LNCaP clone FGC (cell line): ENCODE data around the gene LAX1.
"Not testable (repeated sequence)": the region's sequence is repeated elsewhere in the genome, so short reads cannot be mapped to it uniquely, and the experiment has no call there.

Source experiments
- DNase-seq: peaks from one replicate; pipeline ENCODE4 v3.0.0-alpha.2; 2011; ENCODE audit warnings: low read depth
- H3K4me3 ChIP-seq: 2 replicates; pipeline ENCODE4 v1.5.1; 2011; ENCODE audit warnings: mild to moderate bottlenecking, low read depth, low read length, control low read depth
- TF ChIP-seq, protein P1 (sequence below): IDR thresholded peaks from 2 replicates; pipeline ENCODE4 v1.5.1; 2012; ENCODE audit warnings: mild to moderate bottlenecking; ENCODE audit not compliant: control insufficient read depth, insufficient read depth; ENCODE audit errors: extremely low read depth

The LAX1 gene

DNA sequence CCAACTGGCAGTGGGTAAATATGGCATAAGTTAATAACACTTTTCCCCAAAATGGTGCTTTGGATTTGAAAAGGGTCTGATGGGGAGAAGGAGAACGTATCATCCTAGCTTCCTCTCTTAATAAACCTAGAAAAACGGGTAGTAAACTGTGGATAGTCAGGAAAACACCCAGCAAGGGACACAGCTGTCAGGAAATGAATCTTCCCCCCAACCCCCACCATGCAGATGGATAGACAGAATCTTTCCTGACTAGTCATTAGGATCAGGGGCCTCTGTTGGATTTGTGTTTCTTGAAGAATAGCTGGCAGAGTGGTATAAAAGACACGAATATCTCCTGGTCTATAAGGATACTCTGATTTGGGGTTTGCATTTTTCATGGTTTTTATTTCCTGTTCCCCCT lies 22.5 kb upstream of the LAX1 start:
- TF ChIP-seq, protein P1, sequence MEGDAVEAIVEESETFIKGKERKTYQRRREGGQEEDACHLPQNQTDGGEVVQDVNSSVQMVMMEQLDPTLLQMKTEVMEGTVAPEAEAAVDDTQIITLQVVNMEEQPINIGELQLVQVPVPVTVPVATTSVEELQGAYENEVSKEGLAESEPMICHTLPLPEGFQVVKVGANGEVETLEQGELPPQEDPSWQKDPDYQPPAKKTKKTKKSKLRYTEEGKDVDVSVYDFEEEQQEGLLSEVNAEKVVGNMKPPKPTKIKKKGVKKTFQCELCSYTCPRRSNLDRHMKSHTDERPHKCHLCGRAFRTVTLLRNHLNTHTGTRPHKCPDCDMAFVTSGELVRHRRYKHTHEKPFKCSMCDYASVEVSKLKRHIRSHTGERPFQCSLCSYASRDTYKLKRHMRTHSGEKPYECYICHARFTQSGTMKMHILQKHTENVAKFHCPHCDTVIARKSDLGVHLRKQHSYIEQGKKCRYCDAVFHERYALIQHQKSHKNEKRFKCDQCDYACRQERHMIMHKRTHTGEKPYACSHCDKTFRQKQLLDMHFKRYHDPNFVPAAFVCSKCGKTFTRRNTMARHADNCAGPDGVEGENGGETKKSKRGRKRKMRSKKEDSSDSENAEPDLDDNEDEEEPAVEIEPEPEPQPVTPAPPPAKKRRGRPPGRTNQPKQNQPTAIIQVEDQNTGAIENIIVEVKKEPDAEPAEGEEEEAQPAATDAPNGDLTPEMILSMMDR, result no peak
- no peak overlapping the region for H3K4me3 ChIP-seq
- no peak for DNase-seq

DNA sequence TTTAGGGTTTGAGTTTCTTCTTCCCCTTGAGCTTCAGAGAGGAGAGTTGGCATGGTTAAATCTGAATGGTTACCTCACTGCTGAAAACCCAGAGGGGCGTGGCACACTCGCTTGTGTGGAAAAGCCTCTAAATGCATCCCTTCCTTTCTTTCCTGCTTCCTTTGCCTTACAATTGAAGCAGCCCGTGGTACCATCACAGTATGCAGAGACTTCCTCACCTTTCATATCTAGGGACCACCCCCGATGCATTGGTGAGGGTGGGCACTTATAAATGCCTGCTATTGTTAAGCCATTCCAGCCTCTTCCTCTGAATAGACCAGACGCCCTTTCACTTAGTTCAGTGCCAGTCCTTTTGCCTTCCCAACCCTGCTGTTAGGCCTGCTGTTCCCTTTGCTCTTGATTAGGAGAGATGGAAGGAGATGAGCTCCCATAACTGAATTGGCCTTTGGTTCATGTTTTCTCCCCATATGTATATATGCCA lies 21.9 kb upstream of the LAX1 start:
- no peak for DNase-seq
- TF ChIP-seq, protein P1, result no peak
- no peak overlapping the region for H3K4me3 ChIP-seq

DNA sequence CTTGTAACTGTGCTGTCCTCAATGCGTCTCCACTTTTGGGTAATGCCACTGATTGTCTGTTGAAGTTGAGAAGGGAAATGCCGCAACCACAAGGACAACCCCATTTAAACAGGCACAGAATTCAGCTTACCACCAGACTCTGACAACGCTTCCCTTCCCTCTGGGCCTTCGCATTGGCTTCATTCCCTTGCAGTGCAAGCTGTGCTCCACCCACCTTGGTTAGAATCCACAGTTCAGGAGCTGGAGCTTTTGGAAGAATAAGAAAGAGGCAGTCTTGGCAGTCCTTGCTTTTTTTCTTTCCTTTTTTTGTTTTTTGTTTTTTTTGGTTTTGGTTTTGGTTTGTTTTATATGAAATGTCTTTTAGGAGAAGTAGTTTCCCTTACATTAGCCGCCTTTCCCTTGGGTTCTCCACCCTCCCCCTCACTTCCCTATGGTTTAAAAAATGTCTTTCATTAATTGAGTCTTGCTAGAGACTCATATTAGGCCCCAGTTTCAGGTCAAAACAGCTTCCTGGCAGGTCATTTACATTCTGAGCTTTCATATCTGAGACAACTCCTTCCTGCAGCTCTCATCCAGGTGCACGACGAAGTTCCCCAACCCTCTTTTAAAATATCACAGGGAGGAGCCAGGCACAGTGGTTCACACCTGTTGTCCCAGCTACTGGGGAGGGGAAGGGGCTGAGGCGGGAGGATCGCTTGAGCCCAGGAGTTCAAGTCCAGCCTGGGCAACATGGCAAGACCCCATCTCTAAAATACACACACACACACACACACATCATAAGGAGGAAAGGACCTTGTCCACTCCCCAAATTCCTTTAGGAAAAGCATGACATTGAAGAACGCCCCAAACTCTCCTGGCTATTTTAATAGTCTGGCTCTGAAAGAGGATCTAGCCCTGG lies 20.7 kb upstream of the LAX1 start:
- no peak overlapping the region for H3K4me3 ChIP-seq
- no peak for DNase-seq
- TF ChIP-seq, protein P1, result no peak

DNA sequence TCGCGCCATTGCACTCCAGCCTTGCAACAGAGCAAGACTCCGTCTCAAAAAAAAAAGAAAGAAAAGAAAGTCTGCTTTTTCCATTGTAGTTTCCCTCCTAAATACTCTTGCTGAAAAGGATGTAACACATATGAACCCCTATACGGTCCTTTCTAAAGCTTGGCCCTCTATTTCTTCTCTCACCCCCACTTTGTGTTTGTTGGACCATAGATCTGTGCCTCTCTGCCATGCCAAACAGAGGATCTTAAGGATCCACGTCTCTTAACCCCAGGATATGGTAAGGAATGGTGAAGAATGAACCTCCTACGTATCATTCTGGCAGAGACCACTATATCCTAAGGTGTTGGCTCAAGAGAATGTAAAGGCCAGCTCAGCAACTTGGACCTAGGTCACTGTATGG lies 18.7 kb upstream of the LAX1 start:
- TF ChIP-seq, protein P1, result no peak
- H3K4me3 ChIP-seq, result no peak overlapping the region
- no peak for DNase-seq

DNA sequence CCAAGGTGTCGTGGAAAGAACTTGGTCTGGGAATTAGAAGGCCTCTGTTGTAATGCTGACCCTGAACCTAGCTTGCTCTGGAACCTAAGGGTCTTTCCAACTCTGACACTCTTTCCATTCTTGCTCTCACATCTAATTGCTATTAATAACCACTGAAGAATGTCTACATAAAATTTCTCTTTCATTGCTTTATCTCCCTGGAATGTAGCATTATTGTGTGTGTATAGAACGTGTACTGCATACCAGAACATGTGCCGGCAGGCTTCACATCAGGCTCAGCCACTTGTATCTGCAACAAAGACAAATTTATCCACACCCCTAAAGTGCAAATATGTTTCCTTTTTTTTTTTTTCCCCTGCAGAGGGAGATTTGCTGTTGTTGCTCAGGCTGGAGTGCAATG lies 13.9 kb upstream of the LAX1 start:
- no peak for DNase-seq
- H3K4me3 ChIP-seq, result no peak overlapping the region

DNA sequence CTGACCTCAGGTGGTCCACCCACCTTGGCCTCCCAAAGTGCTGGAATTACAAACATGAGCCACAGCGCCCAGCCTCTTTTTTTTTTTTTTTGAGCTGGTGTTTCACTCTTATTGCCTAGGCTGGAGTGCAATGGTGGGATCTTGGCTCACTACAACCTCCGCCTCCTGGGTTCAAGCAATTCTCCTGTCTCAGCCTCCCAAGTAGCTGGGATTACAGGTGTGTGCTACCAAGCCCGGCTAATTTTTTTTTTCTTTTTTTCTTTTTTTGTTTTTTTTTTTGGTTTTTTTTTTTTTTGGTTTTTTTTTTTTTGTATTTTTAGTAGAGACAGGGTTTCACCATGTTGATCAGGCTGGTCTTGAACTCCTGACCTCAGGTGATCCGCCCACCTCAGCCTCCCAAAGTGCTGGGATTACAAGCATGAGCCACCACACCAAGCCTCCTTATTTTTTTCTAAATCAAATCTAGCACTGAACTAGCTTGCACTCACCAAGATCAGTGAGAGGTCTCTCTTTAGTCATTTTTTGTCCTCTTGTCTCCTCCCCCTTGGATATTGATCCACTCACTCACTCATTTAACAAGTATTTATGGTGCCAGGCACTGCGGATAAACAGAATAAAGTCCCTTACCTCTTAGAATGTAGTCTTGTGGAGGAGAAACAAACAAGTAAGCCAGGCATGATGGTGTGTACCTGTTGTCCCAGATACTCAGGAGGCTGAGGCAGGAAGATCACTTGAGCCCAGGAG lies 13.2 kb upstream of the LAX1 start:
- not testable (repeated sequence) for DNase-seq, H3K4me3 ChIP-seq

More for the DNA sequence above, 13.9 kb upstream of the LAX1 start:
- TF ChIP-seq, protein P1, result no peak

DNA sequence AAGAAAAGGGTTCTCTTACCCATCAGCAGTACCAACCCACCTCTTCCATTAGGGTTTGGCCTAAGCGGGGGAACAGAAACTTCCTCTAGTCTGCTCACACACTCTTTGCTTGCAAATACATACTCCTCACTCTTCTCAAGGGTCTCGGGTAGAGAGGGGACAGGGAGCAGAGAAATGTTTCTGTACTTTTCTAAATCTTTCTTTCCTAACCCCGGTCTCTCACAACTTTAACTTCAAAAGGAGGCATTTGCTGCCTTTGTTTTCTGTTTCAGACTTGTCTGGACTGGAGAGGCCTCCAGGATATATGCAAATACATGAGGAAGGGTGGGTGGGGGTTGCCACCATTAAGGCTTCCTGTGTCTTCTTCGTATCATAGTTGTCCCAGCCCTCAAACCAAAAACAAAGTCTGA lies 10.5 kb upstream of the LAX1 start:
- TF ChIP-seq, protein P1, result no peak
- no peak for DNase-seq
- no peak overlapping the region for H3K4me3 ChIP-seq
